B cell (primary cell): ENCODE results near the gene STK24. TPM values are rescaled to one million over a fixed set of nuclear protein-coding genes. Genes with fewer than 3 reads are reported as not detected.

Experiments
- ATAC-seq: fragments of 200-7000 bp; cut with Tn5 transposase; one replicate; pipeline ENCODE4 v1.10.0; 2021; ENCODE audit warnings: low read depth, mild to moderate bottlenecking, moderate number of reproducible peaks, moderate library complexity
- CTCF ChIA-PET: fragments of 350-600 bp; sonication (Branson Sonifier 250); formaldehyde crosslinking; loops from one replicate; lab custom pipeline; 2021; ENCODE audit warnings: antibody characterized with exemption, inconsistent platforms; lab: Charles Lee
- POLR2A ChIA-PET: fragments of 350-600 bp; sonication (Branson Sonifier 250); formaldehyde crosslinking; loops from one replicate; lab custom pipeline; 2021; ENCODE audit warnings: antibody characterized with exemption; lab: Charles Lee
- DNase-seq: peaks from one replicate; pipeline ENCODE4 v3.0.0; 2013
- H2AFZ ChIP-seq: 2 replicates; pipeline ENCODE4 v1.6.1; 2012; ENCODE audit warnings: mild to moderate bottlenecking, low read depth, low read length; ENCODE audit not compliant: insufficient read depth, poor library complexity, severe bottlenecking
- H3K27ac ChIP-seq, 2 donors: 1 replicate in 1 of 2; 2 replicates in 1 of 2; pipeline ENCODE4 v1.5.1; 2012 to 2013; ENCODE audit warnings: low read length in 2 of 2, mild to moderate bottlenecking in 2 of 2, moderate library complexity in 1 of 2
- H3K27me3 ChIP-seq, 4 experiments: fragments of 200-600 bp in 1 of 4; sonication (generic) in 1 of 4; replicated peaks in 1 of 4; 1 replicate in 2 of 4; 2 replicates in 2 of 4; pipeline versions ENCODE4 v1.6.1 to v1.7.0; 2013 to 2016; ENCODE audit warnings: low read length in 3 of 4, mild to moderate bottlenecking in 2 of 4, mixed read lengths in 1 of 4, moderate library complexity in 1 of 4; ENCODE audit not compliant: insufficient read depth in 4 of 4, control insufficient read depth in 3 of 4; ENCODE audit errors: control extremely low read depth in 1 of 4
- H3K36me3 ChIP-seq, 2 experiments: replicated peaks in 1 of 2; 1 replicate in 1 of 2; 2 replicates in 1 of 2; pipeline versions ENCODE4 v1.6.1 to v1.7.1; 2013; ENCODE audit warnings: low read length in 1 of 2; ENCODE audit not compliant: insufficient read depth in 2 of 2, control insufficient read depth in 1 of 2; ENCODE audit errors: control extremely low read depth in 1 of 2, extremely low read depth in 1 of 2
- H3K4me1 ChIP-seq, 2 donors: fragments of 200-600 bp in 1 of 2; sonication (generic) in 1 of 2; 1 replicate in 1 of 2; 2 replicates in 1 of 2; pipeline versions ENCODE4 v1.5.1 to v1.6.1; 2013 to 2017; ENCODE audit warnings: low read length in 2 of 2; ENCODE audit not compliant: control insufficient read depth in 2 of 2, insufficient read depth in 2 of 2
- H3K4me2 ChIP-seq: replicated peaks from 2 replicates; pipeline ENCODE3; 2012; ENCODE audit warnings: mild to moderate bottlenecking, low read depth, low read length; ENCODE audit not compliant: poor library complexity, severe bottlenecking
- H3K4me3 ChIP-seq, 5 experiments: fragments of 200-600 bp in 1 of 5; sonication (generic) in 1 of 5; 1 replicate in 3 of 5; 2 replicates in 2 of 5; pipeline versions ENCODE4 v1.5.1 to v1.7.0; 2011 to 2016; ENCODE audit warnings: low read length in 4 of 5, mild to moderate bottlenecking in 4 of 5, low read depth in 2 of 5, control low read depth in 1 of 5, moderate library complexity in 1 of 5; ENCODE audit not compliant: insufficient read depth in 1 of 5; ENCODE audit errors: control extremely low read depth in 1 of 5, extremely low read depth in 1 of 5
- H3K79me2 ChIP-seq: fragments of 200-600 bp; sonication (generic); one replicate; pipeline ENCODE4 v1.6.0; 2016; ENCODE audit warnings: low read length; ENCODE audit not compliant: control insufficient read depth, insufficient read depth
- H3K9ac ChIP-seq: fragments of 200-600 bp; sonication (generic); 2 replicates; pipeline ENCODE4 v1.6.1; 2017; ENCODE audit warnings: mild to moderate bottlenecking, low read length, moderate library complexity
- H3K9me3 ChIP-seq, 3 donors: one replicate each; pipeline versions ENCODE4 v1.6.1 to v1.7.1; 2013; ENCODE audit warnings: low read length in 2 of 3; ENCODE audit not compliant: control insufficient read depth in 2 of 3, insufficient read depth in 1 of 3; ENCODE audit errors: control extremely low read depth in 1 of 3
- H4K20me1 ChIP-seq: 2 replicates; pipeline ENCODE4 v1.6.0; 2012; ENCODE audit warnings: mild to moderate bottlenecking, low read length; ENCODE audit not compliant: insufficient read depth, control insufficient read depth, poor library complexity, severe bottlenecking
- H3K27ac Mint-ChIP-seq: one replicate; pipeline ENCODE4 v1.8.0; 2021; ENCODE audit warnings: mixed read lengths
- H3K27me3 Mint-ChIP-seq: one replicate; pipeline ENCODE4 v1.8.0; 2021; ENCODE audit warnings: mixed read lengths
- H3K4me1 Mint-ChIP-seq: one replicate; pipeline ENCODE4 v1.8.0; 2021; ENCODE audit warnings: mixed read lengths
- H3K4me3 Mint-ChIP-seq: one replicate; pipeline ENCODE4 v1.8.0; 2021; ENCODE audit warnings: mixed read lengths
- H3K9me3 Mint-ChIP-seq: one replicate; pipeline ENCODE4 v1.8.0; 2022; ENCODE audit warnings: mixed read lengths; ENCODE audit not compliant: insufficient read depth
- CTCF ChIP-seq: fragments of 200-600 bp; IDR thresholded peaks from one replicate; pipeline ENCODE4 v1.8.0; 2022; ENCODE audit warnings: antibody characterized with exemption, mild to moderate bottlenecking
- EZH2 ChIP-seq: IDR thresholded peaks from 2 replicates; pipeline ENCODE4 v1.6.1; 2012; ENCODE audit warnings: borderline replicate concordance, low read depth, mild to moderate bottlenecking, moderate library complexity, low read length; ENCODE audit not compliant: insufficient read depth, poor library complexity, severe bottlenecking
- WGBS: methylation state at CpG from one replicate; pipeline ENCODE4 v1.1.5; 2013; ENCODE audit warnings: missing lambda C conversion rate; ENCODE audit not compliant: insufficient coverage; 5-methylcytosine and 5-hydroxymethylcytosine counted together
- intact Hi-C: fragments of 100-400 bp; cut with micrococcal nuclease; formaldehyde crosslinking; loops from one replicate; pipeline ENCODE4 v1.10.0; 2022
- polyA plus RNA-seq: library from polyadenylated mRNA; depleted of rRNA; stranded (reverse); fragments of >200 nt; gene quantifications from 2 replicates; pipeline ENCODE4 v1.2.3, GENCODE V29; 2012
- total RNA-seq, 2 donors: library from RNA; stranded (reverse); fragments of 120-200 nt in 1 of 2; gene quantifications; 1 replicate in 1 of 2; 2 replicates in 1 of 2; pipeline versions ENCODE4 v1.2.3 to v1.2.4, GENCODE V29; 2013 to 2022

The STK24 gene
- total and polyA plus RNA-seq, 2 donors (not counting 1 experiment from before 2014, with no cell fraction given), result 47.2 to 117 TPM

- H3K36me3 ChIP-seq, result no peaks in the 10 kb centered on the region
- ChIA-PET CTCF (interaction anchor here (0.8 to 3.2 kb wide), 2 partner anchors 135 to 140 kb away, joined by 3 to 11 read pairs; no protein-coding TSS in a partner anchor), POLR2A (no interaction called here)
- WGBS, result 100% methylated on average over 2 of the region's 4 CpGs
- no peaks in the 10 kb centered on the region for H3K27me3 Mint-ChIP-seq
- H3K9me3 ChIP-seq, result no peaks in the 10 kb centered on the region
- DNase-seq, result no peak
- H4K20me1 ChIP-seq, result no peaks in the 10 kb centered on the region
- intact Hi-C loops, result no loop called here
- no peaks in the 10 kb centered on the region for H3K9me3 Mint-ChIP-seq
- H3K4me1 ChIP-seq, result no peaks in the 10 kb centered on the region
- no peak overlapping the region for H3K9ac ChIP-seq
- ATAC-seq, result no peak
- no peak overlapping the region for H3K27ac ChIP-seq
- no peak overlapping the region for H3K4me2 ChIP-seq
- H3K4me1 Mint-ChIP-seq, result no peaks in the 10 kb centered on the region
- no peak overlapping the region for H3K27ac Mint-ChIP-seq
- no peak overlapping the region for H3K4me3 ChIP-seq
- H3K79me2 ChIP-seq, result no peaks in the 10 kb centered on the region
- no peak overlapping the region for H3K4me3 Mint-ChIP-seq
- TF ChIP-seq CTCF (no peak), EZH2 (no peak)
- H2AFZ ChIP-seq, result no peak overlapping the region
- H3K27me3 ChIP-seq, result no peaks in the 10 kb centered on the region
Observed at GRCh38 chr13:98584668-98585397, 7.9 kb upstream of the STK24 start.

GRCh38 chr13:98582947-98583346 is 6.0 kb upstream of the STK24 start:
- DNase-seq (no peak), ATAC-seq (no peak)
- no peak overlapping the region for H2AFZ ChIP-seq
- no peak overlapping the region for H3K27ac ChIP-seq
- no peaks in the 10 kb centered on the region for H3K79me2 ChIP-seq
- no peaks in the 10 kb centered on the region for H3K9me3 ChIP-seq
- Mint-ChIP-seq H3K27ac (no peak overlapping the region), H3K4me3 (no peak overlapping the region), H3K4me1 (no peaks in the 10 kb centered on the region), H3K9me3 (no peaks in the 10 kb centered on the region), H3K27me3 (no peaks in the 10 kb centered on the region)
- no peaks in the 10 kb centered on the region for H3K36me3 ChIP-seq
- ChIA-PET POLR2A (no interaction called here), CTCF (interaction anchor here (1.6 kb wide), 1 partner anchor 137 kb away, joined by 8 read pairs; no protein-coding TSS in a partner anchor)
- no peak overlapping the region for H3K9ac ChIP-seq
- H3K4me3 ChIP-seq, result no peak overlapping the region
- WGBS, result 98% methylated on average over 5 of the region's 6 CpGs
- intact Hi-C loops, result no loop called here
- no peaks in the 10 kb centered on the region for H3K27me3 ChIP-seq
- no peak for TF ChIP-seq EZH2
- no peak for TF ChIP-seq CTCF
- H4K20me1 ChIP-seq, result no peaks in the 10 kb centered on the region
- H3K4me2 ChIP-seq, result no peak overlapping the region
- peaks cover 1 to 2% of the 10 kb centered on the region in 2 donors for H3K4me1 ChIP-seq
